COR-L47 (cell line): ENCODE results near the gene PRPF31.

Experiments used
- DNase-seq: peaks from one replicate; lab custom pipeline; 2025; lab: John Stamatoyannopoulos, UW

Gene PRPF31

GRCh38 chr19:54141356-54141755 is 25.8 kb downstream of the PRPF31 start:
- DNase-seq: no peak

GRCh38 chr19:54142166-54142780 is 26.7 kb downstream of the PRPF31 start:
- DNase-seq: no peak

- DNase-seq: no peak
Observed at GRCh38 chr19:54145541-54146158, 30.1 kb downstream of the PRPF31 start.

- no peak for DNase-seq
Observed at GRCh38 chr19:54147676-54148075, 32.1 kb downstream of the PRPF31 start.

GRCh38 chr19:54148158-54148557 is 32.6 kb downstream of the PRPF31 start:
- DNase-seq: no peak

GRCh38 chr19:54149021-54149812 is 33.7 kb downstream of the PRPF31 start:
- no peak for DNase-seq

- DNase-seq: no peak
Observed at GRCh38 chr19:54151362-54152035, 35.9 kb downstream of the PRPF31 start.

GRCh38 chr19:54152267-54152666 is 36.7 kb downstream of the PRPF31 start:
- no peak for DNase-seq

GRCh38 chr19:54152878-54153524 is 37.4 kb downstream of the PRPF31 start:
- DNase-seq: no peak

GRCh38 chr19:54153731-54154326 is 38.3 kb downstream of the PRPF31 start:
- DNase-seq: no peak

GRCh38 chr19:54154603-54155345 is 39.2 kb downstream of the PRPF31 start:
- no peak for DNase-seq

GRCh38 chr19:54155694-54156093 is 40.1 kb downstream of the PRPF31 start:
- no peak for DNase-seq

GRCh38 chr19:54156490-54156889 is 40.9 kb downstream of the PRPF31 start:
- DNase-seq: no peak

- DNase-seq: no peak
Observed at GRCh38 chr19:54156953-54157352, 41.4 kb downstream of the PRPF31 start.

GRCh38 chr19:54158812-54159351 is 43.3 kb downstream of the PRPF31 start:
- DNase-seq: no peak

GRCh38 chr19:54159352-54160181 is 44.0 kb downstream of the PRPF31 start, which contains the start of gene LENG1:
LENG1 (minus strand) TSS chr19:54159721; CDS start chr19:54159695, 26 bp downstream.
- peak; percentile 100 for DNase-seq

GRCh38 chr19:54160182-54160811 is 44.7 kb downstream of the PRPF31 start:
- peak; percentile 13 for DNase-seq

- no peak for DNase-seq
Observed at GRCh38 chr19:54160854-54161253, 45.3 kb downstream of the PRPF31 start.

- DNase-seq: no peak
Observed at GRCh38 chr19:54162241-54162805, 46.8 kb downstream of the PRPF31 start.
